Lung (tissue), 12 donors: ENCODE results near the gene IER3. TPM values are rescaled to one million over a fixed set of nuclear protein-coding genes. Genes with fewer than 3 reads are reported as not detected.
"Not testable (repeated sequence)": the region's sequence is repeated elsewhere in the genome, so short reads cannot be mapped to it uniquely, and the experiment has no call there.

Experiments used
- ATAC-seq: fragments of 200-7000 bp; cut with Tn5 transposase; one replicate; pipeline ENCODE4 v1.9.1; 2020; ENCODE audit warnings: moderate number of reproducible peaks; ENCODE audit not compliant: insufficient read depth, low FRiP score
- DNase-seq, 3 donors: peaks; one replicate each; pipeline ENCODE4 v3.0.0-alpha.2; 2013 to 2017
- H3K27ac ChIP-seq, 2 donors: one replicate each; pipeline ENCODE4 v1.5.1; 2013; ENCODE audit warnings: mild to moderate bottlenecking in 2 of 2, moderate library complexity in 2 of 2, control low read depth in 1 of 2, inconsistent platforms in 1 of 2, low read depth in 1 of 2, low read length in 1 of 2
- H3K27me3 ChIP-seq, 3 donors: one replicate each; pipeline ENCODE4 v1.5.1; 2013; ENCODE audit warnings: low read length in 2 of 3; ENCODE audit not compliant: control insufficient read depth in 3 of 3, insufficient read depth in 3 of 3
- H3K36me3 ChIP-seq, 4 donors: one replicate each; pipeline ENCODE4 v1.5.1; 2013; ENCODE audit warnings: low read length in 4 of 4, mild to moderate bottlenecking in 1 of 4, moderate library complexity in 1 of 4; ENCODE audit not compliant: control insufficient read depth in 4 of 4, insufficient read depth in 4 of 4
- H3K4me1 ChIP-seq, 5 donors: one replicate each; pipeline ENCODE4 v1.5.1; 2013; ENCODE audit warnings: low read length in 5 of 5, mild to moderate bottlenecking in 2 of 5, moderate library complexity in 1 of 5; ENCODE audit not compliant: control insufficient read depth in 5 of 5, insufficient read depth in 5 of 5
- H3K4me3 ChIP-seq: one replicate; pipeline ENCODE4 v1.5.1; 2013; ENCODE audit warnings: mild to moderate bottlenecking, control low read depth, moderate library complexity
- H3K9ac ChIP-seq, 2 donors: one replicate each; pipeline ENCODE4 v1.5.1; 2013; ENCODE audit warnings: low read length in 2 of 2, control low read depth in 1 of 2; ENCODE audit not compliant: insufficient read depth in 1 of 2
- H3K9me3 ChIP-seq, 4 donors: one replicate each; pipeline ENCODE4 v1.5.1; 2013; ENCODE audit warnings: low read length in 3 of 4, mild to moderate bottlenecking in 1 of 4, moderate library complexity in 1 of 4; ENCODE audit not compliant: control insufficient read depth in 4 of 4, insufficient read depth in 3 of 4
- CTCF ChIP-seq: IDR thresholded peaks from 2 replicates; pipeline ENCODE4 v1.5.1; 2012; ENCODE audit warnings: mild to moderate bottlenecking; ENCODE audit errors: control extremely low read depth, extremely low read depth
- WGBS, 2 donors: extraction: QIAGEN DNeasy Blood & Tissue Kit; methylation state at CpG; one replicate each; pipeline ENCODE4 v1.1.7; 2013; 5-methylcytosine and 5-hydroxymethylcytosine counted together
- polyA plus RNA-seq, 2 donors: library from polyadenylated mRNA; stranded (reverse); fragments of 200-250 nt; gene quantifications; one replicate each; pipeline ENCODE4 v1.2.1, GENCODE V29; 2013
- total RNA-seq, 2 donors: library from RNA; depleted of rRNA in 1 of 2; stranded (reverse); fragments of >200 nt in 1 of 2; gene quantifications; one replicate each; pipeline ENCODE4 v1.2.1, GENCODE V29; 2014 to 2021
- donor health status: control.
- donor health status: control.
- donor health status: Bipolar disorder and iron deficiency.
- donor health status: healthy.
- donor health status: DM: yes; HTN: yes; CAD: no.

Gene IER3
- total and polyA plus RNA-seq, 4 donors, result 16.7 to 302 (median 67.6) TPM

GRCh38 chr6:30725713-30726505, 18.4 kb downstream of the IER3 start:
- Histone ChIP-seq H3K9me3 (no peaks in the 10 kb centered on the region), H3K27me3 (no peaks in the 10 kb centered on the region), H3K4me1 (peaks cover 0 to 25% (median 6%) of the 10 kb centered on the region in 5 donors), H3K4me3 (no peak overlapping the region), H3K27ac (no peak overlapping the region), H3K9ac (no peak overlapping the region), H3K36me3 (peaks cover 6 to 67% (median 52%) of the 10 kb centered on the region in 4 donors)
- TF ChIP-seq CTCF, result no peak
- ATAC-seq (no peak), DNase-seq (peak in 1 of 3 donors; percentile 38)
- WGBS, 2 donors, result 65 to 70% methylated on average over 3 of the region's 3 CpGs

GRCh38 chr6:30724906-30725667, 19.3 kb downstream of the IER3 start:
- DNase-seq (peak in 1 of 3 donors; percentile 26), ATAC-seq (no peak)
- no peak for TF ChIP-seq CTCF
- Histone ChIP-seq H3K4me3 (no peak overlapping the region), H3K27me3 (no peaks in the 10 kb centered on the region), H3K4me1 (peaks cover 0 to 25% (median 6%) of the 10 kb centered on the region in 5 donors), H3K36me3 (peaks cover 6 to 60% (median 48%) of the 10 kb centered on the region in 4 donors), H3K27ac (no peak overlapping the region), H3K9ac (no peak overlapping the region), H3K9me3 (no peaks in the 10 kb centered on the region)
- 47 to 54% methylated on average over 6 of the region's 6 CpGs for WGBS, 2 donors

GRCh38 chr6:30723843-30724741, 20.3 kb downstream of the IER3 start:
- not testable (repeated sequence) for H3K9me3 ChIP-seq, H3K4me3 ChIP-seq, DNase-seq, ATAC-seq, H3K27me3 ChIP-seq
- WGBS, 2 donors, result 63 to 74% methylated on average over 29 of the region's 29 CpGs
- Histone ChIP-seq H3K27ac (peak overlapping the region in 1 of 2 donors; percentile 11), H3K9ac (peak overlapping the region in 1 of 2 donors; percentile 5), H3K36me3 (peaks cover 6 to 53% (median 40%) of the 10 kb centered on the region in 4 donors), H3K4me1 (peaks cover 2 to 31% (median 7%) of the 10 kb centered on the region in 5 donors)

GRCh38 chr6:30723159-30723842, 21.0 kb downstream of the IER3 start:
- H3K27me3 ChIP-seq, DNase-seq, ATAC-seq, H3K9ac ChIP-seq, H3K4me3 ChIP-seq, H3K9me3 ChIP-seq: not testable (repeated sequence)
- H3K27ac ChIP-seq, result peak overlapping the region in 1 of 2 donors; percentile 11
- 71 to 77% methylated on average over 16 of the region's 16 CpGs for WGBS, 2 donors
- H3K4me1 ChIP-seq, result peaks cover 4 to 36% (median 7%) of the 10 kb centered on the region in 5 donors
- peaks cover 6 to 53% (median 39%) of the 10 kb centered on the region in 4 donors for H3K36me3 ChIP-seq
